OCI-LY1 (cell line): Measurements from ENCODE around the gene ITFG1.

Experiments
- CTCF ChIP-seq: fragments of 200-600 bp; sonication (generic), shearing (Covaris generic); IDR thresholded peaks from 2 replicates; pipeline ENCODE4 v1.5.1; 2017; ENCODE audit warnings: mild to moderate bottlenecking, antibody characterized with exemption, low read length, moderate library complexity, mixed read lengths
- EZH2 ChIP-seq: fragments of 200-600 bp; sonication (generic), shearing (Covaris generic); IDR thresholded peaks from 2 replicates; pipeline ENCODE4 v1.8.0; 2017; ENCODE audit warnings: borderline replicate concordance, mixed run types, mild to moderate bottlenecking, antibody characterized with exemption, low read length, moderate library complexity, mixed read lengths

GRCh38 chr16:47156680-47157215 lies 304.1 kb downstream of the ITFG1 start:
- TF ChIP-seq CTCF = no peak
- TF ChIP-seq EZH2 = no peak
